UCSD-AML1 (cell line): ENCODE data around the gene ZSWIM6.

Experiments used
- DNase-seq: peaks from one replicate; lab custom pipeline; 2025; ENCODE audit not compliant: unreplicated experiment; lab: John Stamatoyannopoulos, UW

Gene ZSWIM6

GRCh38 chr5:61330845-61331406 is 1.1 kb upstream of the ZSWIM6 start:
- peak; percentile 80 for DNase-seq

- peak; percentile 43 for DNase-seq
These were observed 296 bp downstream of the ZSWIM6 start for GRCh38 chr5:61332358-61332749.

- peak; percentile 46 for DNase-seq
These were observed 828 bp downstream of the ZSWIM6 start for GRCh38 chr5:61332851-61333320.

GRCh38 chr5:61333321-61333953 is 1.4 kb downstream of the ZSWIM6 start:
- peak; percentile 56 for DNase-seq

GRCh38 chr5:61333954-61334867 is 2.2 kb downstream of the ZSWIM6 start:
- no peak for DNase-seq

- DNase-seq, result no peak
These were observed 3.0 kb downstream of the ZSWIM6 start for GRCh38 chr5:61334868-61335615.

- no peak for DNase-seq
These were observed 7.7 kb downstream of the ZSWIM6 start for GRCh38 chr5:61339764-61340163.

- no peak for DNase-seq
These were observed 8.8 kb downstream of the ZSWIM6 start for GRCh38 chr5:61340775-61341361.

- DNase-seq, result no peak
These were observed 10.0 kb downstream of the ZSWIM6 start for GRCh38 chr5:61342071-61342501.

GRCh38 chr5:61344187-61344944 is 12.3 kb downstream of the ZSWIM6 start:
- no peak for DNase-seq

GRCh38 chr5:61346511-61346910 is 14.5 kb downstream of the ZSWIM6 start:
- DNase-seq, result no peak

GRCh38 chr5:61347080-61347479 is 15.0 kb downstream of the ZSWIM6 start:
- DNase-seq, result no peak

- DNase-seq, result no peak
These were observed 16.4 kb downstream of the ZSWIM6 start for GRCh38 chr5:61348447-61348846.

- DNase-seq, result no peak
These were observed 17.9 kb downstream of the ZSWIM6 start for GRCh38 chr5:61349935-61350334.

- no peak for DNase-seq
These were observed 18.5 kb downstream of the ZSWIM6 start for GRCh38 chr5:61350535-61350934.

- DNase-seq, result no peak
These were observed 19.7 kb downstream of the ZSWIM6 start for GRCh38 chr5:61351733-61352132.

- DNase-seq, result no peak
These were observed 20.1 kb downstream of the ZSWIM6 start for GRCh38 chr5:61352180-61352579.

GRCh38 chr5:61352612-61353156 is 20.6 kb downstream of the ZSWIM6 start:
- no peak for DNase-seq

GRCh38 chr5:61353293-61353692 is 21.2 kb downstream of the ZSWIM6 start:
- no peak for DNase-seq

GRCh38 chr5:61354199-61354598 is 22.1 kb downstream of the ZSWIM6 start:
- DNase-seq, result no peak
